Ramos (cell line): ENCODE results near the gene METAP1.

ENCODE experiments used
- in situ Hi-C: fragments of 300-500 bp; cut with MboI; formaldehyde crosslinking; loops from one replicate; pipeline ENCODE4 v1.14.3; 2022; ENCODE audit warnings: low sequenced_read_pairs; ENCODE audit not compliant: unreplicated experiment

The METAP1 gene

DNA sequence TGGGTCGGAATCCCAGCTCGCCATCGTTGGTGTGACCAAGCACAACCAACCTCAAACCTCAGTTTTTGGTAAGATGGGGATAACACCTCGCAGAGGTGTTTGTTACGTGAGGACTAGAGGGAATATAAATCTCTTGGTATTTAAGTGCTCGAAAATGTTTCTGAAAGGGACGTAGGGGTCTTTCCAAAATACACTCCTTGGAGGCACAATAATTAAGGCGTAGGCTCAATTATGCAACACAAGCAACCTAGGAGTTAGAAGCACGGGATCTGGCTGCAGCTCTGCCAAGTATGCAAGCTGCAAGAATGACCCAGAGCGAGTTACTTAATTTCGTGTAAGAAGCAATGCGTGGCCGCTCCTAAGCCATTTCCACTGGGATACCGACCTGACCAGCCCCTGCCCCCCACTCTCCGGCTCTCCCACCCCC, 92.5 kb downstream of the METAP1 start:
- in situ Hi-C loops, result loop anchor here (25.0 kb wide), 1 partner anchor 724 kb away; the partner anchor contains the start of gene DAPP1

DNA sequence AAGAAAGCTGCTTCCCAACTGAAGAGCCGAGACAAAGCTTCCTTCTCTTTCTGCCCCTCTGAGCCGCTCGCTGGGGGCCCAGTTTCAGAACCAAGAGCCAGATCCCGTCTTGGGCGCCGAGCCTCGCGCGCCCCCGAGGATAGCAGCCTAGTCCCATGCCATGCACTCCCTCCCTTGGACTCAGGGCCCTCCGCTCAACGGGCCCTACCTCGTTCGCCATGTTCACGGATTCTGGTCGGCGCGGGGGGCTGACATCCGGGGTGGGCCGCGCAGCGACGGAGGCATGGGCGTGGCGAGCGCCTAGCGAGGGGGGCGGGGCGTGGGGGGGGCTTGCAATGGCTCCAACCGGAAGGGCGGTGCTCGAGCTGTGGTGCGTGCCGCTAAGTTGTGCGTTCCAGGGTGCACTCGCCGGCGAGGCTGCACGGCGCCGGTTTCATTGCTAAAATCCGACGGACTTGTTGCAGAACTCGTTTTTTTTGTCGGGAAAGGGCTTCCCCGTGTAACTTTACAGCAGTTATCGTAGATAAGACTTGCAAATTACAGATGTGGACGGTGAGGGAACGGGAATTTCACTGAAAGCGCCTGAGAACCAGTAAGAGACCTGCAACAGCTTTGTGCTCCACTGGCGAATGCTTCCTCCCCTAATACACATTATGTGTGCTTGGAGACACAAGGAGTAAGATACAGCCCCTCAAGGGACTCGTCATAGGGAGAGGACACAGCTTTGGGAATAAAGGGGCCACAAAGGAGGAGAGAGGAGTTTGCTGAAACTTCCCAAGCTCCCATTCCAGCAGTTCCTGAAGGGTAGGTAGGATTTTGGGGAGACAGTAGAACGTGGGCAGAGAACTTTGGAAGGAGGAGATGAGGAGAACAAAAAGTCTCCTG, 93.2 kb downstream of the METAP1 start, which contains the start of gene ADH5:
Gene ADH5 (minus strand): TSS at position 308 of the 885 bp plus-strand sequence. CDS start 88 bp downstream, at position 220.
- in situ Hi-C loops, result loop anchor here (25.0 kb wide), 1 partner anchor 724 kb away; the partner anchor contains the start of gene DAPP1

DNA sequence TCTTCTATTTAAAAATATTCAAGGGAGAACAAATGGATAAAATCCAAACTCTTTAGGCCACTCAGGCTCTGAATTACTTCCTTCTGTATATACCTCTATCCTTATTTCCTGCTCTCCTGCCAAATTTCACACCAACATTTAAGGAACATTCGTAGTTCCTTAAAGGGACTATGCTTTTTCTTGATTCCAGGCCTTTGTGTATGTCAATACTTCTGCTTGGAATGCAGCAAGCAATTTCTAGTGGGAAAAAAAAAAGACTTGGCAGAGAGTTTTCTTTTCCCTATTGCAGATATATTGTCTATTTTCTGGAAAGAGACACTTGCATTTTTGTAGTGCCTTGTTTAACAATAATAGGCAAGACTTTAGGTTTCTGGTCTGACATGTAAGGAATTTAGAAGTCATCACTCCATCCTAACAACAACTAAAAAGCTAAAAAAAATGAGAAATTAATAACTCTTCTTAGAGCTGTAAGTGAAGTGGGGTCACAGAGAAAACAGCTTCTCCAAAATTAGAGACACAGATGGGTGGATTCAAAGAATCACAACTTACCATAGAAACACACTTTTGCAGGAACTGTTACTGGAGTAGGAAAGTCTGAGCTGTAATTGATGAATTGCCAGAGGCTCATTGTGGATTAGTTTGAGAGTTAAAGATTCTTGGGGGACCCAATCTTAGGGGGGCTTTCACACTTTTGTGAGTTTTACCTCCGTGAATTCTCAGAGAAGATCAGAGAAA, 95.1 kb downstream of the METAP1 start:
- in situ Hi-C loops, result loop anchor here (25.0 kb wide), 1 partner anchor 722 kb away; the partner anchor contains the start of gene DAPP1

DNA sequence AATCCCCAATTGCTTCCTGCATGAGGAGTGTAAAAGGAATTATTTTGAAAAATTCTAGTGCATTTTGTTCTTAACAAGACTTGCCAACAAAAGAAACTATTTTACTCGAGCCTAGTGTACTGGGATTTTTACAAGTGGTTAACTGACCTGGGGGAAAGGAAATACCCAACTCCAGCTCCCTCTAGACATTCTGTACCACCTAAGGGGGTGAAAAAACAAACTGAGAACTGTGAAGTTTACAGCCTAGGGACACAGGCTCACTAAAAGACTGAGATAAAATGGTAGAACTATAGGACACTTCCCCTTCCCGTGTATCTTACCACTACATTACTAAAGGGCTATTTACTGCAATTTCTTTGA, 95.7 kb downstream of the METAP1 start:
- in situ Hi-C loops, result loop anchor here (25.0 kb wide), 1 partner anchor 721 kb away; the partner anchor contains the start of gene DAPP1

DNA sequence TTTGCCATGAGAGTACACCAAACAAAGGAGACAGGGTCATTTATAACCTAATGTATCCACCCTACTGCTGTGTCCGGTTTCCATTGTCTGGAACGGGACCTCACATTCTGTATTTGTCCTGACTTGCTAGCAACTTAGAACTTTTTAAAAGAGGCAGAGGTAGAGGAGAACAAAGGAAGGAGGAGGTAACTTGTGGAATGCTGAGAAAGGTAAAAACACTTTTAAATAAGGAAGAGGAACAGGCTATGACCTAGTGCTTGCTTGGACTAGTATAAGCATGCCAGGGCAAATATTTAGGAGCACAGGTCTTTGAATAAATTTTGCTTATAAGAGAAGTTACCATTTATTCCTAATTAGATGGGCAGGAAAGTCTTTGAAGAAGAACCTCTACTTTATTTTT, 96.3 kb downstream of the METAP1 start:
- in situ Hi-C loops, result loop anchor here (25.0 kb wide), 1 partner anchor 720 kb away; the partner anchor contains the start of gene DAPP1

DNA sequence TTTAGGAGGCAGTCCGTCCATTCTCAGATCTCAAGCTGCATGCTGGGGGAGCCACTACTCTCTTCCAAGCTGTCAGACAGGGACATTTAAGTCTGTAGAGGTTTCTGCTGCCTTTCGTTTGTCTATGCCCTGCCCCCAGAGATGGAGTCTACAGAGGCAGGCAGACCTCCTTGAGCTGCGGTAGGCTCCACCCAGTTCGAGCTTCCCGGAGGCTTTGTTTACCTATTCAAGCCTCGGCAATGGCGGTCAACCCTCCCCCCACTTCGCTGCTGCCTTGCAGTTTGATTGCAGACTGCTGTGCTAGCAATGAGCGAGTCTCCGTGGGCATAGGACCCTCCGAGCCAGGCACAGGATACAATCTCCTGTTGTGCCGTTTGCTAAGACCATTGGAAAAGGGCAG, 103.8 kb downstream of the METAP1 start:
- in situ Hi-C loops, result loop anchor here (25.0 kb wide), 1 partner anchor 713 kb away; the partner anchor contains the start of gene DAPP1

DNA sequence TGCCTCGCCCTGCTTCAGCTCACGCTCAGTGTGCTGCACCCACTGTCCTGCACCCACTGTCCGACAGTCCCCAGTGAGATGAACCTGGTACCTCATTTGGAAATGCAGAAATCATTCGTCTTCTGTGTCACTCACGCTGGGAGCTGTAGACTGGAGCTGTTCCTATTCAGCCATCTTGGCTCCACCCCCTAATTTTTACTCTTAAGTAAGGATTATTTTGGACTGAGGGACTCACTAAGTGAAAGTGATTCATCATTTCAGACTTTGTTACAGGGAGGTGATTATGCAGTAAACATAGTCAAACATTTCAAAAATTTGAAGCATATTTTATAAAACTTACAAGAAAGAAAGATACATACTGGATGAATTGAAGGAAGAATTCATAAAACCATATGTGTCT, 104.3 kb downstream of the METAP1 start:
- in situ Hi-C loops, result loop anchor here (25.0 kb wide), 2 partner anchors 312 to 712 kb away; partner anchors contain the start of gene DAPP1

DNA sequence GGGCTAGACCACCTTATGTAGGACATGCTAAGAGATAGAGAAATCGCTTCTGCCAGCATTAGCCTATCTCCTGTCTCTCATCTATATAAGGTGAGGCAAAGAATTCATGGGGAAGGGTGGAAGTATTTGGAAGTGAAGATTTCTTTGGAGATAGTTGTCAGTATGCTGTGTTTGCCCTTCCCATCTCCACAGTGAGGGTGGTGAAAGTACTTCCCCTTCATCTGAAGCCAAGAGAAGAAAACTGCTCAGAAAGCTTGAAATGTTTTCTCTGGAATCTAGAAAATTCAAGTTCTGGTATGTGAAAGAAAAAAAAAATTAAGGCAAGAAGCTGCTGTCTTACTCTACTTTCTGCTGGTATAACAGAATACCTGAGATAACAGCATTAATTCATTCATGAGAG, 105.4 kb downstream of the METAP1 start:
- in situ Hi-C loops, result loop anchor here (25.0 kb wide), 1 partner anchor 311 kb away; no protein-coding TSS in a partner anchor

DNA sequence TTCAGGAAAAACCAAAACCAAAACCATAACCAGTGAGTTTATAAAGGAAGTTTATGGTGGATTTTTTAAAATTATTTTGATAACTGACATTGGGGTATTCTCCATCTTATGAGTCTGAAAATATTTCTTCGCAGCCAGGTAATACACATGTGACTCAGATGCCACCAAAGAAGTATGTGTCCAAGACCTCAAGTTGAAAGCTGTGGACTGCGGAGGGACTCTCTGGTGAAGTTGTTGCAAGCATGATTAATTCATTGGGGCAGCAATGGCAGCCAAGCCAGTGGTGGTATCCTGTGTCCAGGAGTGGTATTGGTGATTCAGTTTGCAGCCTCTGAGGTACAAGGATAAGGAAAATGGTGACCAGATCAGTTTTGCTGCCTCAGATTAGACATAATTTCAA, 107.1 kb downstream of the METAP1 start:
- in situ Hi-C loops, result loop anchor here (25.0 kb wide), 1 partner anchor 310 kb away; no protein-coding TSS in a partner anchor

DNA sequence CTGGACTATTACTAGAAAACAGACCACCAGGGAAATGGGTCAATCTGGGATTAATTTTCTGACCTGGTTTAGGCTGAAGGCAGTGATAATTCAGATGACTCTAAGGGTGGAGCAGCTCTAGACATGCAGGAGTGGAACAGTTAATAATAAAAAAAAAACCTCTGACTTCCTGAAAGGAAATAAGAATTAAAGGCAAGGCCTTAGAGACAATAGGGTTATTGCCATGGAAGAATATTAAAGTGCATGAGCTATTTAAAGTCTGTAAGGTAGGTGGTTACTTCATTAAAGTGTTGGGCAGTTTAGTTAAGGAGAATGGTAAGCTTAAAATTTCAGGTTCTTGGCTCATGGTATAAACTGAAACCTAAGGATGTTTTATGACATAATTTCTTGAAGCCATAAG, 107.6 kb downstream of the METAP1 start:
- in situ Hi-C loops, result loop anchor here (25.0 kb wide), 1 partner anchor 309 kb away; no protein-coding TSS in a partner anchor

DNA sequence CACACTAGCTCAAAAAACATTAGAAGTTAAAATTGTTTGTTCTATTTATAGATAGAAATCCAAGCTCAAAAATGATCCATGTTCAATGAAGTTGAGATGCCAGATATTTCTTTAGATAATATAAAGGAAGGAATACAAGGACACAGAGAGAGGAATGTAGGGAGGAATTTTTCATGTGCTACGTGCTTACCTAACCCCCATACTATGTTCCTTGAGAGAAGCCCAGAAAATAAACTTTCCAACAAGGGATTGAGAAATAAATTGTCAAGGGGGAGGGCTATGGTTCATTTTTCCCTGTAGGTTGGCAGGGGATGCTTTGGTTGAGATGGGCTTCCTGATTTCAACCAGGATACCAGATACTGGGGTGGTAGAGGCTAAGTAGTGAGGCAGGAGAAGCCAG, 108.6 kb downstream of the METAP1 start:
- in situ Hi-C loops, result loop anchor here (25.0 kb wide), 1 partner anchor 308 kb away; no protein-coding TSS in a partner anchor

DNA sequence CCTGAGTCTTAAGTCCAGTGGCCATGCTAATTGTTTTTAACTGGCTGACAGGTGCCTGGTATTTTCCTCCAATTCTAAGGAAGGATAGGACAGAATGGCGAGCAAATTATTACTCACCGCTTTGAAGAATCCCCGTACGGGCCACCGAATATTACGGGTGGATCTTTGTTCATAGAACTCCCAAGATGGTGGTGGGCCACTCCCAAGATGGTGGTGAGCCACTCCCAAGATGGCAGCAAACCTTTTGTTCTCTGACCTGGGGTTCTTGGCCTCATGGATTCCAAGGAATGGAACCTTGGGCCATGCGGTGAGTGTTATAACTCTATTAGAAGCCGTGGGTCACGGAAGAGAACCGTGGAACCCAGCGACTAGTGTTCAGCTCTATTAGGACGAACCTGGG, 113.8 kb downstream of the METAP1 start:
- in situ Hi-C loops, result loop anchor here (25.0 kb wide), 1 partner anchor 303 kb away; no protein-coding TSS in a partner anchor
